K562 (cell line): ENCODE results near the gene MAD2L1. TPM values are rescaled to one million over a fixed set of nuclear protein-coding genes. Genes with fewer than 3 reads are reported as not detected.

Source experiments
- ATAC-seq: fragments of 200-7000 bp; cut with Tn5 transposase; 3 replicates; pipeline ENCODE4 v1.9.1; 2020; ENCODE audit warnings: moderate library complexity
- BruUV-seq: library from RNA; stranded (reverse); fragments of 400-500 nt; replicated peaks from 2 replicates; lab custom pipeline; 2021; lab: Mats Ljungman, UMichigan
- CTCF ChIA-PET: fragments of 300-600 bp; formaldehyde crosslinking; extraction: SDS; loops from one replicate; lab custom pipeline; 2021; ENCODE audit warnings: low intra/inter-chr PET ratio; lab: Yijun Ruan, JAX
- POLR2A ChIA-PET: fragments of 300-600, 350-650 bp; sonication (Branson Sonifier 250); formaldehyde crosslinking; extraction: SDS; loops from one replicate; lab custom pipeline; 2021; ENCODE audit warnings: antibody characterized with exemption, inconsistent platforms; lab: Yijun Ruan, JAX
- DNase-seq, 4 experiments: peaks; one replicate each; pipeline versions ENCODE4 v3.0.0 to v3.0.0-alpha.2; 2011 to 2018; ENCODE audit warnings: low spot score in 3 of 4, mixed read lengths in 3 of 4; ENCODE audit errors: extremely low read depth in 1 of 4
- FAIRE-seq: peaks from 2 replicates; lab custom pipeline; 2011; peaks lifted over from hg19 to GRCh38; lab: Jason Lieb, UNC
- H2AFZ ChIP-seq: 2 replicates; pipeline ENCODE4 v1.6.0; 2011; ENCODE audit warnings: low read depth, low read length, control low read depth, inconsistent platforms
- H3K27ac ChIP-seq: fragments of 200-600 bp; 3 replicates; pipeline ENCODE4 v1.8.0; 2011; ENCODE audit warnings: low read depth, mild to moderate bottlenecking, control low read depth, inconsistent platforms, low read length, moderate library complexity, mixed read lengths; ENCODE audit errors: extremely low read depth
- H3K27me3 ChIP-seq, 2 experiments: fragments of 300-600 bp in 1 of 2; 2 replicates in 1 of 2; 3 replicates in 1 of 2; pipeline versions ENCODE4 v1.6.0 to v1.8.0; 2011; ENCODE audit warnings: inconsistent platforms in 2 of 2, low read length in 2 of 2, mild to moderate bottlenecking in 1 of 2, mixed read lengths in 1 of 2, moderate library complexity in 1 of 2; ENCODE audit not compliant: control insufficient read depth in 2 of 2, insufficient read depth in 2 of 2
- H3K36me3 ChIP-seq: fragments of 300-600 bp; 3 replicates; pipeline ENCODE4 v1.8.0; 2011; ENCODE audit warnings: mild to moderate bottlenecking, low read length, inconsistent platforms; ENCODE audit not compliant: control insufficient read depth, insufficient read depth
- H3K4me1 ChIP-seq, 2 experiments: fragments of 200-600 bp in 1 of 2; replicated peaks in 1 of 2; 2 replicates in 1 of 2; 3 replicates in 1 of 2; pipeline versions ENCODE4 v1.5.1 to v1.8.0; 2011; ENCODE audit warnings: inconsistent platforms in 2 of 2, low read length in 2 of 2, mild to moderate bottlenecking in 1 of 2, mixed read lengths in 1 of 2, moderate library complexity in 1 of 2; ENCODE audit not compliant: control insufficient read depth in 2 of 2, insufficient read depth in 2 of 2
- H3K4me2 ChIP-seq: 2 replicates; pipeline ENCODE4 v1.6.1; 2011; ENCODE audit warnings: low read length, control low read depth, inconsistent platforms, mixed read lengths; ENCODE audit not compliant: insufficient read depth
- H3K4me3 ChIP-seq: fragments of 200-600 bp; sonication (generic), shearing (Covaris generic); 2 replicates; pipeline ENCODE4 v1.5.1; 2016; ENCODE audit warnings: control low read depth, inconsistent platforms
- H3K79me2 ChIP-seq: fragments of 200-600 bp; 3 replicates; pipeline ENCODE4 v1.8.0; 2011; ENCODE audit warnings: low read length, inconsistent platforms; ENCODE audit not compliant: control insufficient read depth, insufficient read depth
- H3K9ac ChIP-seq, 2 experiments: 2 replicates each; pipeline versions ENCODE4 v1.6.0 to v1.6.1; 2011; ENCODE audit warnings: low read depth in 2 of 2, low read length in 2 of 2, control low read depth in 1 of 2, inconsistent platforms in 1 of 2, mild to moderate bottlenecking in 1 of 2, mixed read lengths in 1 of 2; ENCODE audit not compliant: insufficient read depth in 1 of 2
- H3K9me1 ChIP-seq: one replicate; pipeline ENCODE4 v1.6.0; 2011; ENCODE audit warnings: inconsistent platforms, mild to moderate bottlenecking, low read length, moderate library complexity; ENCODE audit not compliant: control insufficient read depth, insufficient read depth
- H3K9me3 ChIP-seq: replicated peaks from 2 replicates; pipeline ENCODE4 v1.5.1; 2011; ENCODE audit warnings: low read depth, low read length, inconsistent platforms; ENCODE audit not compliant: control insufficient read depth, insufficient read depth
- H4K20me1 ChIP-seq: replicated peaks from 2 replicates; pipeline ENCODE4 v1.6.1; 2011; ENCODE audit warnings: low read length, inconsistent platforms, mixed read lengths; ENCODE audit not compliant: control insufficient read depth, insufficient read depth
- EHMT2 ChIP-seq: fragments of 450-650 bp; IDR thresholded peaks from 2 replicates; pipeline ENCODE4 v1.6.1; 2018; ENCODE audit warnings: antibody characterized with exemption
- ESRRA ChIP-seq: fragments of 450-650 bp; IDR thresholded peaks from 2 replicates; pipeline ENCODE4 v1.6.1; 2014; ENCODE audit warnings: low read depth, mild to moderate bottlenecking, moderate library complexity, borderline replicate concordance
- FIP1L1 ChIP-seq: fragments of 200-400 bp; formaldehyde crosslinking; IDR thresholded peaks from 2 replicates; pipeline ENCODE4 v1.6.1; 2018; ENCODE audit warnings: mild to moderate bottlenecking, low read depth, low read length; ENCODE audit not compliant: poor library complexity, severe bottlenecking
- HNRNPH1 ChIP-seq: fragments of 200-400 bp; formaldehyde crosslinking; optimal IDR thresholded peaks from 2 replicates; pipeline ENCODE3; 2017; ENCODE audit warnings: low read depth, mild to moderate bottlenecking, low read length, moderate library complexity
- MCM5 ChIP-seq: fragments of 450-650 bp; IDR thresholded peaks from 2 replicates; pipeline ENCODE4 v1.6.1; 2016; ENCODE audit warnings: low read depth
- NFRKB ChIP-seq: fragments of 450-650 bp; IDR thresholded peaks from 2 replicates; pipeline ENCODE4 v1.6.1; 2016; ENCODE audit warnings: low read depth
- RBM15 ChIP-seq: fragments of 200-400 bp; formaldehyde crosslinking; IDR thresholded peaks from 2 replicates; pipeline ENCODE4 v1.6.1; 2018; ENCODE audit warnings: mild to moderate bottlenecking, low read length, moderate library complexity; ENCODE audit not compliant: insufficient read depth
- XRCC4 ChIP-seq: IDR thresholded peaks from one replicate; pipeline ENCODE4 v1.6.1; 2011; ENCODE audit not compliant: insufficient read depth, insufficient read length; ENCODE audit errors: extremely low read depth
- ZKSCAN1 ChIP-seq: fragments of 150-350 bp; IDR thresholded peaks from 2 replicates; pipeline ENCODE4 v1.6.1; 2016; ENCODE audit warnings: low read depth, low read length
- ZNF644 ChIP-seq: fragments of 200-800 bp; sonication (Bioruptor generic); IDR thresholded peaks from 2 replicates; pipeline ENCODE4 v1.6.1; 2016; ENCODE audit warnings: low read depth, missing genetic modification characterization, missing compliant biosample characterization
- WGBS: fragments of 100-300 bp; shearing (Covaris generic); methylation state at CpG from one replicate; pipeline ENCODE4 v1.1.6; 2016; ENCODE audit warnings: low coverage, mixed read lengths; ENCODE audit not compliant: insufficient coverage; ENCODE audit errors: missing lambda C conversion rate; 5-methylcytosine and 5-hydroxymethylcytosine counted together
- in situ Hi-C: fragments of 300-500 bp; cut with MboI; formaldehyde crosslinking; loops from 4 replicates; pipeline ENCODE4 v1.15.0; 2018; ENCODE audit warnings: inconsistent platforms, mixed read lengths
- intact Hi-C: fragments of 100-400 bp; cut with micrococcal nuclease; formaldehyde crosslinking; loops from 2 replicates; pipeline ENCODE4 v1.14.2; 2022
- polyA plus RNA-seq, 8 experiments: library from polyadenylated mRNA; depleted of rRNA in 4 of 8; stranded (reverse) in 5 of 8; unstranded in 3 of 8; fragments of >200 nt; fragmentation: Nextera tagmentation in 2 of 8; fragmentation: Illumina TruSeq in 1 of 8; extraction: Ambion mirVana in 2 of 8; extraction: Trizol in 1 of 8; gene quantifications; 2 replicates each; pipeline versions ENCODE4 v1.2.1 to v1.2.3, GENCODE V29; 2011 to 2014; ENCODE audit warnings: inconsistent platforms in 1 of 8, missing spikeins in 1 of 8
- total RNA-seq, 7 experiments: library from RNA; depleted of rRNA in 6 of 7; stranded (reverse); fragments of >200 nt in 6 of 7; fragmentation: Illumina TruSeq in 2 of 7; extraction: Trizol in 2 of 7; gene quantifications; 2 replicates each; pipeline versions ENCODE4 v1.2.1 to v1.2.3, GENCODE V29; 2011 to 2021; ENCODE audit warnings: low replicate concordance in 1 of 7

MAD2L1 gene
- total and polyA plus RNA-seq, 9 of the 15 experiments (the other 6 are each of a cell fraction or from before 2014, with no cell fraction given) = 75.0 to 494 (median 129) TPM

- no peak for TF ChIP-seq FIP1L1
- no peak for TF ChIP-seq HNRNPH1
- TF ChIP-seq, all 486 proteins: peak for 0
- FAIRE-seq = no peak
- DNase-seq = no peak
- no peaks in the 10 kb centered on the region for H3K9me3 ChIP-seq
- CTCF ChIA-PET = no interaction called here
- peaks cover 72% of the 10 kb centered on the region for H3K36me3 ChIP-seq
- no TSS peak for BruUV-seq
- no peak overlapping the region for H2AFZ ChIP-seq
- H3K9ac ChIP-seq = no peak overlapping the region; a peak in 1 of 4 replicates
- in situ Hi-C loops = no loop called here
- no peak overlapping the region for H3K4me3 ChIP-seq
- POLR2A ChIA-PET = no interaction called here
- H3K79me2 ChIP-seq = peaks cover 68% of the 10 kb centered on the region
- H3K27ac ChIP-seq = no peak overlapping the region; the same call in 2 of the 3 replicates
- H3K27me3 ChIP-seq = no peaks in the 10 kb centered on the region
- H4K20me1 ChIP-seq = peaks cover 8% of the 10 kb centered on the region; the same call in 1 of the 2 replicates
- 67% methylated on average over 5 of the region's 5 CpGs for WGBS
- no peaks in the 10 kb centered on the region for H3K9me1 ChIP-seq
- H3K4me1 ChIP-seq = peaks cover 0 to 12% of the 10 kb centered on the region in 2 experiments; a peak in 4 of 5 replicates
- intact Hi-C loops = no loop called here
- no peak overlapping the region for H3K4me2 ChIP-seq
- ATAC-seq = no peak
Observed at GRCh38 chr4:120062663-120063195, 3.9 kb downstream of the MAD2L1 start.

DNA sequence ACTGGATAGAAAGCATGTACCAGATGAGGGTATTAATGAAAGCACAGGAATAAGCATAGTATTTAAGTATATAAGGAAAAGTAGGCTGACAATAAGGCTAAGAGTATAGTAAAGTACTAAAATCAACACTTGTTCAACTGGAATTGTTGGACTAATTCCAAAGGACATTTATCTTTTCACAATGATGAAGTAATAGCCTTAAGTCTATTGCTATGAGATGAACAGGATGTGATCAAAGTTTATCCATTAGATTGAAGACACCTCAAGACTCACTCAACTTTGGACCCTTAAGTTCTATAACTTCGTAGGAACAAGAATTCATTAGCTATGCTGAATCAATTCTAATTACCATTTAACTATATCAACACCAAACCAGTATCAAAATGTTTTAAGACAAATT lies 7.6 kb downstream of the MAD2L1 start:
- Histone ChIP-seq H3K4me3 (no peak overlapping the region), H4K20me1 (peaks cover 4% of the 10 kb centered on the region; the same call in 1 of the 2 replicates), H3K36me3 (peaks cover 83% of the 10 kb centered on the region), H3K9me3 (no peaks in the 10 kb centered on the region), H3K9me1 (no peaks in the 10 kb centered on the region), H2AFZ (no peak overlapping the region), H3K79me2 (peaks cover 39% of the 10 kb centered on the region), H3K4me1 (peaks cover 0 to 6% of the 10 kb centered on the region in 2 experiments; a peak in 3 of 5 replicates), H3K27ac (no peak overlapping the region), H3K4me2 (no peak overlapping the region), H3K9ac (no peak overlapping the region), H3K27me3 (no peaks in the 10 kb centered on the region)
- no peak for DNase-seq
- BruUV-seq = no TSS peak
- intact Hi-C loops = no loop called here
- ATAC-seq = no peak
- in situ Hi-C loops = loop anchor here (10.0 kb wide), 2 partner anchors 434 to 744 kb away; partner anchors contain the start of gene PDE5A
- WGBS = 90% methylated on average over 1 of the region's 1 CpG
- POLR2A ChIA-PET = no interaction called here
- CTCF ChIA-PET = no interaction called here
- no peak for FAIRE-seq
- no peak for TF ChIP-seq NFRKB
- TF ChIP-seq EHMT2 = no peak
- no peak for TF ChIP-seq XRCC4
- TF ChIP-seq ESRRA = no peak
- no peak for TF ChIP-seq ZNF644 (tag)
- TF ChIP-seq MCM5 = no peak
- TF ChIP-seq RBM15 = no peak
- TF ChIP-seq ZKSCAN1 = no peak
